Left ventricle myocardium inferior (tissue), 1 donor: ENCODE measurements around the gene ANKRD55. TPM values are rescaled to one million over a fixed set of nuclear protein-coding genes. Genes with fewer than 3 reads are reported as not detected.

Experiments
- DNase-seq: peaks from one replicate; pipeline ENCODE4 v3.0.0-alpha.2; 2020
- H3K27ac ChIP-seq: fragments of 200-600 bp; replicated peaks from 2 replicates; pipeline ENCODE4 v1.8.0; 2021
- H3K27me3 ChIP-seq: fragments of 200-600 bp; 2 replicates; pipeline ENCODE4 v1.8.0; 2021; ENCODE audit warnings: low read depth
- H3K36me3 ChIP-seq: fragments of 200-600 bp; 2 replicates; pipeline ENCODE4 v1.8.0; 2021
- H3K4me1 ChIP-seq: fragments of 200-600 bp; 2 replicates; pipeline ENCODE4 v1.8.0; 2021
- H3K4me3 ChIP-seq: fragments of 200-600 bp; 2 replicates; pipeline ENCODE4 v1.8.0; 2021; ENCODE audit warnings: mild to moderate bottlenecking, moderate library complexity
- H3K9me3 ChIP-seq: fragments of 200-600 bp; replicated peaks from 2 replicates; pipeline ENCODE4 v1.8.0; 2021
- CTCF ChIP-seq: fragments of 200-600 bp; IDR thresholded peaks from 2 replicates; pipeline ENCODE4 v1.8.0; 2021; ENCODE audit warnings: antibody characterized with exemption, mild to moderate bottlenecking, borderline replicate concordance
- intact Hi-C: fragments of 100-400 bp; cut with micrococcal nuclease; formaldehyde crosslinking; loops from one replicate; pipeline ENCODE4 v1.11.0; 2022
- total RNA-seq: library from RNA; stranded (reverse); fragmentation: NEBNext Ultra II Directional; extraction: Animal tissue kit (Norgen Biotek cat#: 25700); gene quantifications from one replicate; pipeline ENCODE4 v1.2.1, GENCODE V29; 2021
- donor health status: DM: no; HTN: yes; CAD: no; lungs with severe emphysema.

The ANKRD55 gene
- total RNA-seq, 1 donor from 2014 or later: 0.27 TPM

- Histone ChIP-seq H3K36me3 (no peaks in the 10 kb centered on the region), H3K4me1 (peaks cover 20% of the 10 kb centered on the region), H3K9me3 (no peaks in the 10 kb centered on the region), H3K4me3 (no peak overlapping the region), H3K27ac (no peak overlapping the region), H3K27me3 (no peaks in the 10 kb centered on the region)
- intact Hi-C loops: no loop called here
- DNase-seq: peak; percentile 28
- no peak for TF ChIP-seq CTCF
Measured at GRCh38 chr5:56190497-56190896, 42.6 kb downstream of the ANKRD55 start.

GRCh38 chr5:56185768-56186311, 47.3 kb downstream of the ANKRD55 start:
- no peak overlapping the region for H3K4me3 ChIP-seq
- no peak for DNase-seq
- H3K27ac ChIP-seq: no peak overlapping the region
- H3K36me3 ChIP-seq: no peaks in the 10 kb centered on the region
- intact Hi-C loops: no loop called here
- no peaks in the 10 kb centered on the region for H3K27me3 ChIP-seq
- TF ChIP-seq CTCF: no peak
- H3K9me3 ChIP-seq: no peaks in the 10 kb centered on the region
- H3K4me1 ChIP-seq: peaks cover 9% of the 10 kb centered on the region

- Histone ChIP-seq H3K9me3 (no peaks in the 10 kb centered on the region), H3K27me3 (no peaks in the 10 kb centered on the region), H3K4me1 (no peaks in the 10 kb centered on the region), H3K27ac (no peak overlapping the region), H3K4me3 (no peak overlapping the region), H3K36me3 (no peaks in the 10 kb centered on the region)
- intact Hi-C loops: no loop called here
- no peak for TF ChIP-seq CTCF
- no peak for DNase-seq
Measured at GRCh38 chr5:56183506-56183905, 49.6 kb downstream of the ANKRD55 start.

- Histone ChIP-seq H3K36me3 (no peaks in the 10 kb centered on the region), H3K4me3 (no peak overlapping the region), H3K4me1 (peaks cover 30% of the 10 kb centered on the region), H3K27ac (no peak overlapping the region), H3K27me3 (no peaks in the 10 kb centered on the region), H3K9me3 (no peaks in the 10 kb centered on the region)
- TF ChIP-seq CTCF: no peak
- intact Hi-C loops: no loop called here
- no peak for DNase-seq
Measured at GRCh38 chr5:56179442-56179841, 53.7 kb downstream of the ANKRD55 start.

- no peak for DNase-seq
- Histone ChIP-seq H3K27ac (no peak overlapping the region), H3K4me1 (peaks cover 30% of the 10 kb centered on the region), H3K9me3 (no peaks in the 10 kb centered on the region), H3K27me3 (no peaks in the 10 kb centered on the region), H3K36me3 (no peaks in the 10 kb centered on the region), H3K4me3 (no peak overlapping the region)
- intact Hi-C loops: no loop called here
- TF ChIP-seq CTCF: no peak
Measured at GRCh38 chr5:56178823-56179222, 54.3 kb downstream of the ANKRD55 start.
